Thyroid gland (tissue), 4 donors: ENCODE data around the gene CREBL2.

Source experiments
- POLR2A ChIP-seq, 2 donors: fragments of 450-650 bp; IDR thresholded peaks; one replicate each; pipeline ENCODE4 v1.6.1; 2017; ENCODE audit warnings: antibody characterized with exemption in 2 of 2, mild to moderate bottlenecking in 2 of 2, moderate library complexity in 1 of 2
- TF ChIP-seq, protein P1 (sequence below), 6 experiments: fragments of 200-600 bp in 3 of 6; fragments of 450-650 bp in 3 of 6; sonication (generic) in 3 of 6; IDR thresholded peaks; one replicate each; pipeline ENCODE4 v1.5.1; 2016 to 2019; ENCODE audit warnings: antibody characterized with exemption in 6 of 6, mild to moderate bottlenecking in 2 of 6, inconsistent platforms in 1 of 6, moderate library complexity in 1 of 6

DNA sequence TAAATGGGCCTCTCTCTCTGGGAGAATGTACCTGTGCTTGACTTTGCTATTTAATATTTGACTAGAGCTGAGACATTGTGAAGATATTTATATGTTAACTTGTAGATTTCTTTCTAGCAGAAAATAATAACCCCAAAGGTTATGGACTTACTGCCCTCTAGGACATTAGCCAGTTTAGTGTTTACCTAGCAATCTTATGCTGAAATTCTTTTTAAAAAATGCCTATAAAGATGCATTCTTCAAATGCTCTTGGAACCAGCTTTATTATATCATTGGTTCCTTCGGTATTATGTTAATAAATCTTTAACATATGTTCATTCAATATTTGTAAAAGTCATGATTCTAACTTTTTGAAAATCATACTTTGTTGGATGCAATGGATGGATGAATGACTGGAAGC, 56.3 kb downstream of the CREBL2 start:
- TF ChIP-seq, protein P1, sequence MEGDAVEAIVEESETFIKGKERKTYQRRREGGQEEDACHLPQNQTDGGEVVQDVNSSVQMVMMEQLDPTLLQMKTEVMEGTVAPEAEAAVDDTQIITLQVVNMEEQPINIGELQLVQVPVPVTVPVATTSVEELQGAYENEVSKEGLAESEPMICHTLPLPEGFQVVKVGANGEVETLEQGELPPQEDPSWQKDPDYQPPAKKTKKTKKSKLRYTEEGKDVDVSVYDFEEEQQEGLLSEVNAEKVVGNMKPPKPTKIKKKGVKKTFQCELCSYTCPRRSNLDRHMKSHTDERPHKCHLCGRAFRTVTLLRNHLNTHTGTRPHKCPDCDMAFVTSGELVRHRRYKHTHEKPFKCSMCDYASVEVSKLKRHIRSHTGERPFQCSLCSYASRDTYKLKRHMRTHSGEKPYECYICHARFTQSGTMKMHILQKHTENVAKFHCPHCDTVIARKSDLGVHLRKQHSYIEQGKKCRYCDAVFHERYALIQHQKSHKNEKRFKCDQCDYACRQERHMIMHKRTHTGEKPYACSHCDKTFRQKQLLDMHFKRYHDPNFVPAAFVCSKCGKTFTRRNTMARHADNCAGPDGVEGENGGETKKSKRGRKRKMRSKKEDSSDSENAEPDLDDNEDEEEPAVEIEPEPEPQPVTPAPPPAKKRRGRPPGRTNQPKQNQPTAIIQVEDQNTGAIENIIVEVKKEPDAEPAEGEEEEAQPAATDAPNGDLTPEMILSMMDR (IDR thresholded peaks at IDR 0.05): no peak
- TF ChIP-seq POLR2A (IDR thresholded peaks at IDR 0.05): no peak
